Upper lobe of right lung (tissue), 1 donor: Measurements from ENCODE around the gene FAM110A. TPM values are rescaled to one million over a fixed set of nuclear protein-coding genes. Genes with fewer than 3 reads are reported as not detected.

Experiments used
- ATAC-seq: fragments of 200-7000 bp; cut with Tn5 transposase; one replicate; pipeline ENCODE4 v1.9.1; 2020; ENCODE audit warnings: mild to moderate bottlenecking, moderate library complexity
- DNase-seq: peaks from one replicate; pipeline ENCODE4 v3.0.0-alpha.2; 2020
- H3K27ac ChIP-seq: fragments of 200-600 bp; one replicate; pipeline ENCODE4 v1.8.0; 2022
- H3K27me3 ChIP-seq: fragments of 200-600 bp; one replicate; pipeline ENCODE4 v1.8.0; 2022; ENCODE audit warnings: mild to moderate bottlenecking
- H3K36me3 ChIP-seq: fragments of 200-600 bp; one replicate; pipeline ENCODE4 v1.8.0; 2022
- H3K4me1 ChIP-seq: fragments of 200-600 bp; one replicate; pipeline ENCODE4 v1.8.0; 2022
- H3K4me3 ChIP-seq: fragments of 200-600 bp; one replicate; pipeline ENCODE4 v1.8.0; 2022; ENCODE audit warnings: mild to moderate bottlenecking
- H3K9me3 ChIP-seq: fragments of 200-600 bp; one replicate; pipeline ENCODE4 v1.8.0; 2022
- intact Hi-C: fragments of 100-400 bp; cut with DNase I; formaldehyde crosslinking; loops from one replicate; pipeline ENCODE4 v1.11.0; 2022
- total RNA-seq: library from RNA; stranded (reverse); fragmentation: NEBNext Ultra II Directional; extraction: Animal tissue kit (Norgen Biotek cat#: 25700); gene quantifications from one replicate; pipeline ENCODE4 v1.2.1, GENCODE V29; 2021
- TF ChIP-seq, protein P1 (sequence below): fragments of 200-600 bp; IDR thresholded peaks from one replicate; pipeline ENCODE4 v1.8.0; 2022; ENCODE audit warnings: antibody characterized with exemption
- donor health status: DM: no; HTN: yes; CAD: no; lungs with severe emphysema.

Gene FAM110A
- total RNA-seq, 1 donor from 2014 or later = 16.8 TPM

- H3K27ac ChIP-seq = no peak overlapping the region
- no peaks in the 10 kb centered on the region for H3K9me3 ChIP-seq
- intact Hi-C loops = no loop called here
- TF ChIP-seq, protein P1, sequence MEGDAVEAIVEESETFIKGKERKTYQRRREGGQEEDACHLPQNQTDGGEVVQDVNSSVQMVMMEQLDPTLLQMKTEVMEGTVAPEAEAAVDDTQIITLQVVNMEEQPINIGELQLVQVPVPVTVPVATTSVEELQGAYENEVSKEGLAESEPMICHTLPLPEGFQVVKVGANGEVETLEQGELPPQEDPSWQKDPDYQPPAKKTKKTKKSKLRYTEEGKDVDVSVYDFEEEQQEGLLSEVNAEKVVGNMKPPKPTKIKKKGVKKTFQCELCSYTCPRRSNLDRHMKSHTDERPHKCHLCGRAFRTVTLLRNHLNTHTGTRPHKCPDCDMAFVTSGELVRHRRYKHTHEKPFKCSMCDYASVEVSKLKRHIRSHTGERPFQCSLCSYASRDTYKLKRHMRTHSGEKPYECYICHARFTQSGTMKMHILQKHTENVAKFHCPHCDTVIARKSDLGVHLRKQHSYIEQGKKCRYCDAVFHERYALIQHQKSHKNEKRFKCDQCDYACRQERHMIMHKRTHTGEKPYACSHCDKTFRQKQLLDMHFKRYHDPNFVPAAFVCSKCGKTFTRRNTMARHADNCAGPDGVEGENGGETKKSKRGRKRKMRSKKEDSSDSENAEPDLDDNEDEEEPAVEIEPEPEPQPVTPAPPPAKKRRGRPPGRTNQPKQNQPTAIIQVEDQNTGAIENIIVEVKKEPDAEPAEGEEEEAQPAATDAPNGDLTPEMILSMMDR = no peak
- H3K4me1 ChIP-seq = peaks cover 8% of the 10 kb centered on the region
- H3K4me3 ChIP-seq = no peak overlapping the region
- no peaks in the 10 kb centered on the region for H3K27me3 ChIP-seq
- H3K36me3 ChIP-seq = no peaks in the 10 kb centered on the region
- ATAC-seq (peak; percentile 78), DNase-seq (peak; percentile 76)
These were observed 22.9 kb downstream of the FAM110A start for GRCh38 chr20:856361-856775.

DNA sequence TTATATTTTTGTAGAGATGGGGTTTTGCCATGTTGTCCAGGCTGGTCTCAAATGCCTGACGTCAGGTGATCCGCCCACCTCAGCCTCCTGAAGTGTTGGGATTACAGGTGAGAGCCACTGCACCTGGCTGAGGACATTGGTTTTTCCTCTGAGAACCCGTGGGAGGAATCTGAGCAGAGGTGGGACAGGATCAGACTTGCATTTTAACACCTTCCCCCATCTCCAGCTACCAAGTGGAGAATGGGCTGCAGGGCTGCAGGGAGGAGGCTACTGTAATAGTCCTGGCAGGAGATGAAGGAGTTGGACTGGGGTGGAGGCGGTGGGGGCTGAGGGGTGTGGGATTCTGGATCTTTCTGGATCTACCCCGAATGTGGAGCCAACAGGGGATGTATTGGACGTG, 24.5 kb downstream of the FAM110A start:
- no peak overlapping the region for H3K4me3 ChIP-seq
- ATAC-seq (no peak), DNase-seq (no peak)
- TF ChIP-seq, protein P1 = no peak
- no peaks in the 10 kb centered on the region for H3K9me3 ChIP-seq
- no peak overlapping the region for H3K27ac ChIP-seq
- intact Hi-C loops = no loop called here
- H3K4me1 ChIP-seq = peaks cover 8% of the 10 kb centered on the region
- no peaks in the 10 kb centered on the region for H3K36me3 ChIP-seq
- H3K27me3 ChIP-seq = no peaks in the 10 kb centered on the region

GRCh38 chr20:859751-860231, 26.3 kb downstream of the FAM110A start:
- no peaks in the 10 kb centered on the region for H3K27me3 ChIP-seq
- ATAC-seq (peak; percentile 18), DNase-seq (no peak)
- H3K9me3 ChIP-seq = no peaks in the 10 kb centered on the region
- intact Hi-C loops = no loop called here
- peaks cover 8% of the 10 kb centered on the region for H3K4me1 ChIP-seq
- no peak overlapping the region for H3K4me3 ChIP-seq
- H3K36me3 ChIP-seq = no peaks in the 10 kb centered on the region
- TF ChIP-seq, protein P1 = no peak
- no peak overlapping the region for H3K27ac ChIP-seq

DNA sequence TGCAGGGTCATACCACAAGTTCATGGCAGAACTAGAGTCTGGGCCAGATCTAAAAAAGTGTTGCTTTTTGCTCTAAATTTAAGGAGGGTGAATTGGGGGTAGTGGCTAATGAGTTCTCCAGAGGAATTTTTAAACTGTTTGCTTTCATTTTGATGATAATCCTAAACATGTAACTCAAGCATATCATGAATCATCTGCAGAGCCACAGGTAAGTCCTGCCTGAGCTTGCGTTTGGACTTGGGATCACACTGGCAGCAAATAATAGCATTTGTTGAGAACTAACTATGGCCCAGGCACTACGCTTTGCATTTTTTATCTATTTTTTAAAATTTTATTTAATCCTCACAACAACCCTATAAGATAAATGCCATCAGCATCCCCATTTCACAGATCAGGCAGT, 27.4 kb downstream of the FAM110A start:
- Histone ChIP-seq H3K36me3 (no peaks in the 10 kb centered on the region), H3K27ac (no peak overlapping the region), H3K4me3 (no peak overlapping the region), H3K9me3 (no peaks in the 10 kb centered on the region), H3K27me3 (no peaks in the 10 kb centered on the region), H3K4me1 (peaks cover 3% of the 10 kb centered on the region)
- intact Hi-C loops = no loop called here
- DNase-seq = no peak
- TF ChIP-seq, protein P1 = no peak
- ATAC-seq = no peak

DNA sequence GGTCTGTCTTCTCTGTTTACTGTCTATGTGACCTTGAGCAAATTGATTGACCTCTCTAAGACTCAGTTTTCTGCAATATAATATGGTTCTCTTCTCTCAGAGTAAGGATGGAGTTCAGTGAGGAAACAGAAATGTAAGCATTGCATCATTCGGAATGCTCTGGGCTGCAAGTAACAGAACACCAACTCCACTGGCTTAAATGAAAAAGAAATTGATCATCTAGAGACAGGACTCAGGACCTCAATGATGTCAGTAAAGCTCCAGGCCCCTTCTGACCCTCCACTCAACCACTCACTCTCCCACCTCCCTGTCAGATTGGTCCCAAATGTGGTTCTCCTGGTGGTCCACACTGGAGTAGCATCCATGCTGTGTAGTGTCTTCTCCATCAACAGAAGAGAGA, 31.9 kb downstream of the FAM110A start:
- H3K4me1 ChIP-seq = no peaks in the 10 kb centered on the region
- TF ChIP-seq, protein P1 = no peak
- H3K9me3 ChIP-seq = no peaks in the 10 kb centered on the region
- intact Hi-C loops = no loop called here
- no peak for ATAC-seq
- DNase-seq = no peak
- H3K4me3 ChIP-seq = no peak overlapping the region
- H3K36me3 ChIP-seq = no peaks in the 10 kb centered on the region
- H3K27ac ChIP-seq = no peak overlapping the region
- no peaks in the 10 kb centered on the region for H3K27me3 ChIP-seq

DNA sequence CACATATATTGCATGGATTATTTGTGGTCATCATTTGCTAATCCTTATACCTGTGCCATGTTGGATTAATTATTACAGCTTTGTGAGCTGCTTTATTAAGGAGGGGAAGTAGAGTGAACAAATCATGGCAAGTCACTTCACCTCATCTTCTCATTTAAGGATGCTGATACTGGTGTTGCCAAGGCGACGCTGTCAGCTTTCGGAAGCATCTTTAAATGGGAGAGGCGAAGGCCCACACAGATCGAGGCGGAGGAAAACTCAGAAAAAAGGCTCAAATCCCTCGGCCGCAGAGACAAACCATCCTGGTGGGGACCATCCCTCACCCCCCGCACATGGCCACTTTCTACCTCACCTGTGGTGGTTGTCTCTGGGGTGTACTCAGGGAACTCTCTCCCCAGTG, 34.8 kb downstream of the FAM110A start:
- H3K36me3 ChIP-seq = no peaks in the 10 kb centered on the region
- ATAC-seq (no peak), DNase-seq (no peak)
- no peaks in the 10 kb centered on the region for H3K4me1 ChIP-seq
- intact Hi-C loops = no loop called here
- H3K9me3 ChIP-seq = no peaks in the 10 kb centered on the region
- H3K27me3 ChIP-seq = no peaks in the 10 kb centered on the region
- no peak overlapping the region for H3K27ac ChIP-seq
- H3K4me3 ChIP-seq = no peak overlapping the region
- TF ChIP-seq, protein P1 = no peak
